ENCODE measurements around the gene MITF. TPM values are rescaled to one million over a fixed set of nuclear protein-coding genes. Genes with fewer than 3 reads are reported as not detected.

MITF gene
- total and polyA plus RNA-seq, 2 of the 4 experiments (the other 2 are of a cell fraction), result 6.5 to 16.7 TPM

GRCh38 chr3:69987833-69988232, 248.6 kb downstream of the MITF start:
- H3K27ac ChIP-seq (ENCODE audit: insufficient read depth, low read length), result no peak overlapping the region
- H3K18ac ChIP-seq (ENCODE audit: low read depth, low read length), result no peak overlapping the region
- WGBS, 2 experiments (ENCODE audit: extremely low coverage in 2 of 2, insufficient read length in 1 of 2), result no CpG with 5 or more reads among the region's 6 CpGs
- no peak overlapping the region for H2BK15ac ChIP-seq (ENCODE audit: low read depth, low read length)
- no peaks in the 10 kb centered on the region for H3K9me1 ChIP-seq (ENCODE audit: insufficient read depth, low read length)
- dilution Hi-C loops (cut with HindIII; ENCODE audit: low sequenced_read_pairs, unreplicated experiment), result no loop called here
- no peak overlapping the region for H2AFZ ChIP-seq (replicated peaks; ENCODE audit: low read length, poor library complexity)
- H3K4me2 ChIP-seq (ENCODE audit: low read depth, low read length), result no peak overlapping the region
- in situ Hi-C loops (cut with MboI; ENCODE audit: low sequenced_read_pairs), result no loop called here
- ChIA-PET POLR2A (ENCODE audit: unreplicated experiment) (no interaction called here), CTCF (no interaction called here)
- no peak overlapping the region for H2BK120ac ChIP-seq (ENCODE audit: low read depth, low read length)
- BruUV-seq (replicated peaks), result no TSS peak
- H3K9ac ChIP-seq (ENCODE audit: low read depth, low read length), result no peak overlapping the region
- no peak for ATAC-seq (ENCODE audit: low read depth)
- no peak overlapping the region for H2AK5ac ChIP-seq (ENCODE audit: low read depth, low read length)
- no peak overlapping the region for H2AK9ac ChIP-seq (replicated peaks; ENCODE audit: low read depth, low read length, poor library complexity)
- DNase-seq, result no peak
- H3K36me3 ChIP-seq (ENCODE audit: control insufficient read depth, insufficient read depth, low read length), result no peaks in the 10 kb centered on the region
- no peak overlapping the region for H2BK20ac ChIP-seq (ENCODE audit: low read depth, low read length)
- H3K14ac ChIP-seq (replicated peaks; ENCODE audit: low read depth, low read length), result no peak overlapping the region
- no peaks in the 10 kb centered on the region for H4K20me1 ChIP-seq (ENCODE audit: insufficient read depth, low read length)
- no peaks in the 10 kb centered on the region for H3K79me1 ChIP-seq (ENCODE audit: low read depth in 1 of 2, low read length in 2 of 2)
- H4K5ac ChIP-seq (ENCODE audit: low read depth, low read length), result no peak overlapping the region
- H4K91ac ChIP-seq (ENCODE audit: insufficient read depth, low read depth, low read length), result no peak overlapping the region
- H3K4ac ChIP-seq (ENCODE audit: low read depth, low read length), result no peak overlapping the region
- H3K27me3 ChIP-seq (ENCODE audit: control insufficient read depth, insufficient read depth, low read length), result peaks cover 7% of the 10 kb centered on the region
- no peaks in the 10 kb centered on the region for H3K9me3 ChIP-seq (ENCODE audit: control insufficient read depth, insufficient read depth, low read length)
- no peak overlapping the region for H3K4me3 ChIP-seq (ENCODE audit: insufficient read depth, low read depth, low read length)
- H3K4me1 ChIP-seq (ENCODE audit: control insufficient read depth, insufficient read depth, low read length), result no peaks in the 10 kb centered on the region
- no peak overlapping the region for H4K8ac ChIP-seq (ENCODE audit: low read depth in 2 of 2, low read length in 2 of 2)
- intact Hi-C loops (cut with micrococcal nuclease), result no loop called here
- no peak overlapping the region for H3K56ac ChIP-seq (ENCODE audit: extremely low read depth, insufficient read depth, low read length)
- no peak for TF ChIP-seq USF2 (IDR thresholded peaks at IDR 0.05; ENCODE audit: low read depth, low read length)
- no peak overlapping the region for H3K23ac ChIP-seq (ENCODE audit: low read depth, low read length)
- no peak overlapping the region for H2BK5ac ChIP-seq (ENCODE audit: low read depth, low read length, poor library complexity, severe bottlenecking)

Data from IMR-90 (cell line).